Thyroid gland (tissue), 4 donors: Measurements from ENCODE around the gene LCAT. TPM values are rescaled to one million over a fixed set of nuclear protein-coding genes. Genes with fewer than 3 reads are reported as not detected.

ENCODE experiments used
- DNase-seq, 2 donors: peaks; one replicate each; pipeline ENCODE4 v3.0.0-alpha.2; 2019
- H3K27ac ChIP-seq, 3 donors: fragments of 200-600 bp; sonication (generic); 1 replicate in 2 of 3; 2 replicates in 1 of 3; pipeline ENCODE4 v1.5.1; 2016 to 2019; ENCODE audit warnings: mild to moderate bottlenecking in 1 of 3, moderate library complexity in 1 of 3
- H3K27me3 ChIP-seq: fragments of 200-600 bp; sonication (generic); one replicate; pipeline ENCODE4 v1.5.1; 2019
- H3K36me3 ChIP-seq, 2 donors: fragments of 200-600 bp; sonication (generic); one replicate each; pipeline ENCODE4 v1.5.1; 2016 to 2019
- H3K4me1 ChIP-seq, 2 donors: fragments of 200-600 bp; sonication (generic); one replicate each; pipeline ENCODE4 v1.5.1; 2017 to 2019
- H3K4me3 ChIP-seq, 3 donors: fragments of 200-600 bp; sonication (generic); replicated peaks in 1 of 3; 1 replicate in 2 of 3; 2 replicates in 1 of 3; pipeline ENCODE4 v1.5.1; 2016; ENCODE audit warnings: mild to moderate bottlenecking in 1 of 3
- H3K9me3 ChIP-seq: fragments of 200-600 bp; sonication (generic); one replicate; pipeline ENCODE4 v1.5.1; 2017
- POLR2A ChIP-seq, 2 donors: fragments of 450-650 bp; IDR thresholded peaks; one replicate each; pipeline ENCODE4 v1.6.1; 2017; ENCODE audit warnings: antibody characterized with exemption in 2 of 2, mild to moderate bottlenecking in 2 of 2, moderate library complexity in 1 of 2
- WGBS, 2 donors: methylation state at CpG; one replicate each; pipeline ENCODE4 v1.1.5; 2017; 5-methylcytosine and 5-hydroxymethylcytosine counted together
- intact Hi-C: fragments of 100-400 bp; cut with DNase I; formaldehyde crosslinking; loops from one replicate; pipeline ENCODE4 v1.15.1; 2023
- total RNA-seq, 4 donors: library from RNA; depleted of rRNA; stranded (reverse); fragments of >200 nt; gene quantifications; one replicate each; pipeline ENCODE4 v1.2.3, GENCODE V29; 2016
- TF ChIP-seq, protein P1 (sequence below), 6 experiments: fragments of 200-600 bp in 3 of 6; fragments of 450-650 bp in 3 of 6; sonication (generic) in 3 of 6; IDR thresholded peaks; one replicate each; pipeline ENCODE4 v1.5.1; 2016 to 2019; ENCODE audit warnings: antibody characterized with exemption in 6 of 6, mild to moderate bottlenecking in 2 of 6, inconsistent platforms in 1 of 6, moderate library complexity in 1 of 6

The LCAT gene
- total RNA-seq, 4 donors from 2014 or later = 9.9 to 16.4 (median 13.4) TPM

- intact Hi-C loops = loop anchor here (5.0 kb wide), 1 partner anchor 407 kb away; no protein-coding TSS in a partner anchor
- Histone ChIP-seq H3K4me3 (no peak overlapping the region), H3K4me1 (peaks cover 0 to 5% of the 10 kb centered on the region in 2 donors), H3K36me3 (peaks cover 77 to 85% of the 10 kb centered on the region in 2 donors), H3K27ac (no peak overlapping the region), H3K27me3 (no peaks in the 10 kb centered on the region), H3K9me3 (no peaks in the 10 kb centered on the region)
- no peak for DNase-seq
- WGBS, 2 donors = 97 to 100% methylated on average over 2 to 10 of the region's 11 CpGs
- TF ChIP-seq, protein P1, sequence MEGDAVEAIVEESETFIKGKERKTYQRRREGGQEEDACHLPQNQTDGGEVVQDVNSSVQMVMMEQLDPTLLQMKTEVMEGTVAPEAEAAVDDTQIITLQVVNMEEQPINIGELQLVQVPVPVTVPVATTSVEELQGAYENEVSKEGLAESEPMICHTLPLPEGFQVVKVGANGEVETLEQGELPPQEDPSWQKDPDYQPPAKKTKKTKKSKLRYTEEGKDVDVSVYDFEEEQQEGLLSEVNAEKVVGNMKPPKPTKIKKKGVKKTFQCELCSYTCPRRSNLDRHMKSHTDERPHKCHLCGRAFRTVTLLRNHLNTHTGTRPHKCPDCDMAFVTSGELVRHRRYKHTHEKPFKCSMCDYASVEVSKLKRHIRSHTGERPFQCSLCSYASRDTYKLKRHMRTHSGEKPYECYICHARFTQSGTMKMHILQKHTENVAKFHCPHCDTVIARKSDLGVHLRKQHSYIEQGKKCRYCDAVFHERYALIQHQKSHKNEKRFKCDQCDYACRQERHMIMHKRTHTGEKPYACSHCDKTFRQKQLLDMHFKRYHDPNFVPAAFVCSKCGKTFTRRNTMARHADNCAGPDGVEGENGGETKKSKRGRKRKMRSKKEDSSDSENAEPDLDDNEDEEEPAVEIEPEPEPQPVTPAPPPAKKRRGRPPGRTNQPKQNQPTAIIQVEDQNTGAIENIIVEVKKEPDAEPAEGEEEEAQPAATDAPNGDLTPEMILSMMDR (IDR thresholded peaks at IDR 0.05) = no peak
Measured at GRCh38 chr16:67949645-67950044, 5.7 kb upstream of the LCAT start.

DNA sequence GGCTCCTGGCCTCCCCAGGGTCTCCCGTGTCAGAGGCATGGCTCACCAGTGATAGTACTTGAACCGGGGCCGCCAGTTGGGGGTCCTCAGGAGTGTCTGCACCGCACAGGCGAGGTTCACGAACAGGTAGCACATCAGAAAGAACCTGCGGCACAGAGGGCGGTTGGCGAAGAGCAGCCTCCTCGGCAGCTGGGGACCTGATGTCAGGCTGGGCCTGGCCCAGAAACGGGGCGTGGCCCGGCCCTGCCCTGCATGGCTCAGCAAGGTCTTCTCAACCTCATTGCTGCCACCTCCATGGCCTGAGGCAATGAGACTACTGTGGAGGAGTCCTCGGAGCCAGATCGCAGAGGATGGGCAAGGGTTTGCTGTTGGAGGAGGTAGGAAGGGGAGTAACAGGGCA is 4.1 kb upstream of the LCAT start:
- no peaks in the 10 kb centered on the region for H3K27me3 ChIP-seq
- 93 to 94% methylated on average over 15 of the region's 15 CpGs for WGBS, 2 donors
- H3K4me1 ChIP-seq = peaks cover 0 to 6% of the 10 kb centered on the region in 2 donors
- H3K4me3 ChIP-seq = no peak overlapping the region
- H3K9me3 ChIP-seq = no peaks in the 10 kb centered on the region
- H3K36me3 ChIP-seq = peaks cover 69 to 81% of the 10 kb centered on the region in 2 donors
- TF ChIP-seq POLR2A (IDR thresholded peaks at IDR 0.05) = no peak
- TF ChIP-seq, protein P1 (IDR thresholded peaks at IDR 0.05) = no peak
- no peak overlapping the region for H3K27ac ChIP-seq
- intact Hi-C loops = loop anchor here (5.0 kb wide), 1 partner anchor 406 kb away; no protein-coding TSS in a partner anchor
- DNase-seq = no peak

DNA sequence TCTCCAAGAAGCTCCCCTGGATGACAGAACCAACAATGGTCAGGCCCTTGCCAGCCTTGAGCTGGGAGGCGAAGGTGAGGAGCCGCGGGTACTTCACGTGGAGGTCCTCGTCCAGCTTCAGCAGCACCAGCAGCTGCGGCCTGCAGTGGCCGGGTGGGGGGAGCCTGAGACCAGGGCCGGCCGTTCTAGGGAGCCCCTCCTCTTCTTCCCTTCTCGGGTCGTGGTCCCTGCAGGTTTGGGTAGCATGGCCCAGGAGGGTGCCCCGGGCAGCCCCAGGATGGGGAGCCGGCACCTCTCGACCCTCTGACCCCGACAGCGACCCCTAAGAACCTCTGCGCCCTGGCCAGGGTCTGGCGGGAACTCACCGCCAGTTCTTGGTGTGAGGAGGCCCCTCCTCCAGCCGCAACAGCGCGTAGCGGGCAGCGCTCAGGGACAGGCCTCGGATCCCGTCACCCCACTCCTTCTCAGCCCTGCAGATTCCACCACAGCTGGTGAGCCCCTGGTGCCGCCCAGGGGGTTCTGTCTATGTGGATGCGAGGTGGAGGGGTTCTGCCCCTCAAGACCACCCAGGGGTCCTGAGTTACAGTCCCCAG is 3.1 kb upstream of the LCAT start:
- intact Hi-C loops = loop anchor here (5.0 kb wide), 1 partner anchor 405 kb away; no protein-coding TSS in a partner anchor
- Histone ChIP-seq H3K4me1 (peaks cover 0 to 14% of the 10 kb centered on the region in 2 donors), H3K36me3 (peaks cover 73 to 80% of the 10 kb centered on the region in 2 donors), H3K9me3 (no peaks in the 10 kb centered on the region), H3K27ac (no peak overlapping the region), H3K27me3 (no peaks in the 10 kb centered on the region), H3K4me3 (no peak overlapping the region)
- TF ChIP-seq, protein P1 (IDR thresholded peaks at IDR 0.05) = no peak
- TF ChIP-seq POLR2A (IDR thresholded peaks at IDR 0.05) = no peak
- 90 to 97% methylated on average over 16 to 28 of the region's 28 CpGs for WGBS, 2 donors
- DNase-seq = no peak

- H3K36me3 ChIP-seq = peaks cover 70 to 71% of the 10 kb centered on the region in 2 donors
- H3K27me3 ChIP-seq = no peaks in the 10 kb centered on the region
- 93 to 94% methylated on average over 9 to 20 of the region's 20 CpGs for WGBS, 2 donors
- H3K4me3 ChIP-seq = no peak overlapping the region
- peaks cover 0 to 9% of the 10 kb centered on the region in 2 donors for H3K4me1 ChIP-seq
- intact Hi-C loops = loop anchor here (5.0 kb wide), 1 partner anchor 404 kb away; no protein-coding TSS in a partner anchor
- DNase-seq = no peak
- H3K9me3 ChIP-seq = no peaks in the 10 kb centered on the region
- H3K27ac ChIP-seq = no peak overlapping the region
- TF ChIP-seq, protein P1 (IDR thresholded peaks at IDR 0.05) = no peak
- TF ChIP-seq POLR2A (IDR thresholded peaks at IDR 0.05) = no peak
Measured at GRCh38 chr16:67946128-67946569, 2.2 kb upstream of the LCAT start.

DNA sequence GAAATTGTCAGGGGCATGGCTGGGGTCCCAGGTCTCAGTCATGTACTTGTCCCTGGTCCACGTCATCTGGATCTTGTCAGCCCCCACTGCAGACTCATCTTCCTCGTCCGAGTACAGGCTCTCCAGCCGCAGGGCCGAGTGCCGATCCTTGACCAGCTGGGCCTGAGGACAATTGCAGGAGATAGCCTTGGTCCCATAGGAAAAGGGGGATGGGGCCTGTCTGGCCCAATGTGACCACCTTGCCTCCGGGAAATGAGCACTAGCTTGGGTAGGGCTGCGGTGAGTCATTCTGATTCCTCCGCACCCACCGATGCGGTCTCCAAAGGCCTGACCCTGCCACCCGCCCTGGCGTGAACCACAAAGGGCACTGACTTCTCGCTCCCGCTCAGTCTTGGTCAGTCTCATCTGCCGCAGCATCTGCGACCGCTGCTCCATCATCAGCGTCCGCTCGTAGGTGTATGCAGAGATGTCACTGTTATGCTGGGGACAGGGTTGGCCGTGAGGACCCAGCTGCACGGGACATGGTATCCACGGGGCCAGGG is 1.5 kb upstream of the LCAT start:
- WGBS, 2 donors = 80 to 97% methylated on average over 16 to 24 of the region's 24 CpGs
- Histone ChIP-seq H3K4me3 (no peak overlapping the region), H3K36me3 (peaks cover 63 to 64% of the 10 kb centered on the region in 2 donors)

More for the DNA sequence above, 1.5 kb upstream of the LCAT start:
- TF ChIP-seq POLR2A (IDR thresholded peaks at IDR 0.05) = no peak
- TF ChIP-seq, protein P1 (IDR thresholded peaks at IDR 0.05) = no peak
- no peaks in the 10 kb centered on the region for H3K9me3 ChIP-seq
- intact Hi-C loops = loop anchor here (5.0 kb wide), 1 partner anchor 403 kb away; no protein-coding TSS in a partner anchor
- H3K27me3 ChIP-seq = no peaks in the 10 kb centered on the region
- no peak overlapping the region for H3K27ac ChIP-seq
- DNase-seq = no peak
- H3K4me1 ChIP-seq = peaks cover 0 to 9% of the 10 kb centered on the region in 2 donors
